GM12801 (cell line): ENCODE data around the gene TSFM.

ENCODE experiments used
- TF ChIP-seq, protein P1 (sequence below): IDR thresholded peaks from one replicate; pipeline ENCODE4 v1.5.1; 2011; ENCODE audit warnings: control low read depth; ENCODE audit not compliant: insufficient read length; ENCODE audit errors: extremely low read depth

TSFM gene

DNA sequence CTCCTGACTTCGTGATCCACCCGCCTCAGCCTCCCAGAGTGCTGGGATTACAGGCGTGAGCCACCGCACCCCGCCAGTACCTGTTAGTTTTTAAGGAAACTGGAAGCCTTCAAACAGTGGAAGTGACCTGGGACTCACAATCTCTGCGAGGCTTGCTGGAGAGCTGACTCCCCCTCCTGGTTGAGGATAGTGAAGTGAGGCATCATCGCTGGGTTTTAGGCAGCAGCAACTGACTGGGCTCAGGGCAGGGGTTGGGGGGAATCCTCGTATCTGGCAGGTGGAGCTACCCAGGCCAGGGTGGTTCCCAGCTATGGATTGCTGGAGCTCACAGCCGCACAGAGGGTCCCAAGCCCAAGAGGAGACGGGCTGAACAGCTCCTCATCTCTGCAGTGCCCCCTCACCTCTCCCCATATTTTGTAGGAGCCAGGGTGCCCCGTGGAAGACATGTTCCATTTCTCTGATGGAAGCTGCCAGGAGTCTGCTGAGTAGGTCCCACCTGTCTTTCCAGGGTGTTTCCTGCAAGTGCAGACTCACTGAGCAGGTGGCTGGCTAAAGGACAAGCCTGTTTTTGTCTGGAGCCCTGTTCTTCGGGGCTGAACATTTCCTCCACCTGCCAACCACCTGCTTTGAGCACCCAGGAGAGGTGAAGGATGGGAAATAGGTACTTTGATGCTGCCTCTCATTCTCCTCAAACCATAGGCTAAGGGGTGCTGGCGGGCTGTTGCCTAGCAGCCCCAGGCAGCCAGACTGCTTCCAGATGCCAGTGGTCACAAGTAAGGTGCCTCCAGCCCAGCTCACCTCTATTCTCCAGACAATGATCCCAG is 32.8 kb downstream of the TSFM start:
- TF ChIP-seq, protein P1, sequence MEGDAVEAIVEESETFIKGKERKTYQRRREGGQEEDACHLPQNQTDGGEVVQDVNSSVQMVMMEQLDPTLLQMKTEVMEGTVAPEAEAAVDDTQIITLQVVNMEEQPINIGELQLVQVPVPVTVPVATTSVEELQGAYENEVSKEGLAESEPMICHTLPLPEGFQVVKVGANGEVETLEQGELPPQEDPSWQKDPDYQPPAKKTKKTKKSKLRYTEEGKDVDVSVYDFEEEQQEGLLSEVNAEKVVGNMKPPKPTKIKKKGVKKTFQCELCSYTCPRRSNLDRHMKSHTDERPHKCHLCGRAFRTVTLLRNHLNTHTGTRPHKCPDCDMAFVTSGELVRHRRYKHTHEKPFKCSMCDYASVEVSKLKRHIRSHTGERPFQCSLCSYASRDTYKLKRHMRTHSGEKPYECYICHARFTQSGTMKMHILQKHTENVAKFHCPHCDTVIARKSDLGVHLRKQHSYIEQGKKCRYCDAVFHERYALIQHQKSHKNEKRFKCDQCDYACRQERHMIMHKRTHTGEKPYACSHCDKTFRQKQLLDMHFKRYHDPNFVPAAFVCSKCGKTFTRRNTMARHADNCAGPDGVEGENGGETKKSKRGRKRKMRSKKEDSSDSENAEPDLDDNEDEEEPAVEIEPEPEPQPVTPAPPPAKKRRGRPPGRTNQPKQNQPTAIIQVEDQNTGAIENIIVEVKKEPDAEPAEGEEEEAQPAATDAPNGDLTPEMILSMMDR: no peak

- TF ChIP-seq, protein P1: no peak
Measured at GRCh38 chr12:57816001-57816854, 33.6 kb downstream of the TSFM start.

- TF ChIP-seq, protein P1: no peak
Measured at GRCh38 chr12:57816855-57817151, 34.2 kb downstream of the TSFM start.

GRCh38 chr12:57817261-57817989 is 34.8 kb downstream of the TSFM start:
- TF ChIP-seq, protein P1: no peak

GRCh38 chr12:57821474-57822214 is 39.1 kb downstream of the TSFM start:
- TF ChIP-seq, protein P1: no peak

DNA sequence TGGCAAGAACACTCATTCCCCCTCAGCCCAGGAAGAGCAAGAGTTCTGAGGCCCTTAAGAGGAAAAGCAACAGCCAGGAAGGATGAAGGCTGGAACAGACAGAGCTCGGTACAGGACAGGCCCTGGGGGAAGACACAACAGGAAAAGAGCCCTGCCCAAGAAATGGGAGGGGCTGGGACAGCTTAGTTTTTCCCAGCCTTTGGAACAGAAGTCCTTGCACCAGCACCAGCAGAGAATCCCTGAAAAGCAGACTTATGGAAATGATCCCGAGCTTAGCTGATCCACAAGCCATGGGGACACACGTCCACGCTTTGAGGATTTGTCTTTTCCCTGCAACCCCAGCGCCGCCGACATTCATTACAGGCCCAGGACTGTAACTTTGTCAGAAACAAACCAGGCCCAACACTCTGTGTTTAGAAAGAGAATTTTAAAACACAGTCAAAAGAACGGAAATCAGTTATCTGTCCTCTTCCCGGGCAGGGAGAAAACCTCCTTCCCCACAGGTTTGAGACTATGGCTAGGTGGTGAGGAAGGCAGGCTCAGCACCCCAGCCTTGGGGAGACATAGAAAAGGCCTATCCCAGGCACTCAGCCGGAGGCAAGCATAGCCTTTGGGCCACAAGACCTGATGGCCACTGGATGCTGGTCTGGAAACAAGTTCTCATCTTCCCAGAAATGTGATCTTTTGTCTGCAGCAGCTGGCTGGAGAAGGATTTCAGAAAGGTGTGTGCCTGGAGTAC is 40.0 kb downstream of the TSFM start:
- TF ChIP-seq, protein P1: no peak
